IgD-negative memory B cell (primary cell): ENCODE measurements around the gene SARS1. TPM values are rescaled to one million over a fixed set of nuclear protein-coding genes. Genes with fewer than 3 reads are reported as not detected.
A peak's percentile ranks its signal among the peaks of the same experiment; 100 is the strongest.

Experiments used
- H3K27ac Mint-ChIP-seq, 3 donors: one replicate each; pipeline ENCODE4 v1.8.0; 2020 to 2022; ENCODE audit warnings: mild to moderate bottlenecking in 3 of 3, mixed read lengths in 3 of 3, moderate library complexity in 1 of 3
- H3K27me3 Mint-ChIP-seq: one replicate; pipeline ENCODE4 v1.8.0; 2021; ENCODE audit warnings: mixed read lengths
- H3K36me3 Mint-ChIP-seq: one replicate; pipeline ENCODE4 v1.8.0; 2020; ENCODE audit warnings: mild to moderate bottlenecking, mixed read lengths
- H3K4me1 Mint-ChIP-seq, 3 donors: one replicate each; pipeline ENCODE4 v1.8.0; 2020 to 2022; ENCODE audit warnings: mixed read lengths in 3 of 3, mild to moderate bottlenecking in 1 of 3
- H3K4me3 Mint-ChIP-seq, 4 donors: one replicate each; pipeline ENCODE4 v1.8.0; 2020 to 2022; ENCODE audit warnings: mild to moderate bottlenecking in 4 of 4, mixed read lengths in 4 of 4, moderate library complexity in 3 of 4
- H3K9me3 Mint-ChIP-seq, 3 donors: one replicate each; pipeline ENCODE4 v1.8.0; 2020 to 2021; ENCODE audit warnings: mixed read lengths in 3 of 3, mild to moderate bottlenecking in 1 of 3
- polyA plus RNA-seq: library from polyadenylated mRNA; unstranded; fragments of 300-500 nt; fragmentation: Illumina TruSeq; gene quantifications from one replicate; pipeline ENCODE4 v1.2.3, GENCODE V29; 2021

Gene SARS1
- polyA plus RNA-seq, 1 donor from 2014 or later, result 127 TPM

DNA sequence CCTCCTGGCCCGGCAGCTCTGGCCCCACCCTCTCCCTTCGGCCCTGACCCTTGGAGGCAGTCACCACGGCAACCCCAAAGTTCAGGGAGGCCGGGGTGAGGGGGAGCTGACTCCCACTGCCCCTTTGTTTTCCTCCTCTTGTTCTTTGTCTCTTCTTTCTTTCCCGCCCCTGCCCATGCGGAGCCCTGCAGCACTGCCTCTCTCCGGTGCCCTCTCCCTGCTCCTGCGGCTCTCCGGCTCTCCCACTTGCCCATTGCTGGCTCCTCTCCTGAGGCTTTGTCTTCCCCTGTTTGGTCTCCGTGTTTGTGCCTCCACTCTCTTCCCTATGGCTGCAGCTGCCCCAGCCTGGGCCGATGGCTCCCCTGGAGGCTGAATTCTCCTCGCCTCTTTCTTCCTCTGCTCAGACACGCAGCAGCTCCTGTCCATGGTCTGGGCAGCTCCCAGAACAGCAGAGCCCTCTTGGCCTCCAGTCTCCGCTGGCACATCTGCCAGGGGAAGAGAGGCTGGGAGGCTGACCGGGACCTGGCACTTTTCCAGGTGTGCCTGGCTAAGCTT lies 41.5 kb downstream of the SARS1 start:
- H3K27ac Mint-ChIP-seq, result no peak overlapping the region
- H3K9me3 Mint-ChIP-seq, result peaks cover 0 to 3% (median 0%) of the 10 kb centered on the region in 3 donors
- H3K27me3 Mint-ChIP-seq, result peaks cover 6% of the 10 kb centered on the region
- peak overlapping the region in 1 of 4 donors; percentile 35 for H3K4me3 Mint-ChIP-seq
- peaks cover 0 to 7% (median 3%) of the 10 kb centered on the region in 3 donors for H3K4me1 Mint-ChIP-seq
- peaks cover 1% of the 10 kb centered on the region for H3K36me3 Mint-ChIP-seq

DNA sequence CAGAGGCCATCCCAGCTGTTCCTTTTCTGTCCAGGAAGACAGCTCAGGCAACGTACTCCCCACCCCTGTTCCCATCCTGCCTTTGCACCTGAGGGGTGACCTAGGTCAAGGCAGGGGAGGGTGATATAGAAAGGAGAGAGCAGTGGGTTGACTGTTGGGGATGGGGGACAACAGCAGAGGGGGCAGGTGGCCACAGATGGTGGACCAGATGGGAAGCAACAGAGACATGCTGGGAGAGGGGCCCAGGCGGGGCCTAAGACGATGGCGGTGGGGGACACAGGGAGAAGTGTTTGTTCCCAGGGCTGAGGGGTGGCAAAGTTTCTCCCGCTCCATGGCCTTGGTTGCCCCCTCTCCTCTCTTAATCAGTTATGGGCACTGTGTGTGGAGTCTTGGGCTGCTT lies 42.0 kb downstream of the SARS1 start:
- Mint-ChIP-seq H3K4me3 (peak overlapping the region in 1 of 4 donors; percentile 35), H3K27me3 (peaks cover 6% of the 10 kb centered on the region), H3K36me3 (peaks cover 1% of the 10 kb centered on the region), H3K4me1 (peaks cover 0 to 7% (median 3%) of the 10 kb centered on the region in 3 donors), H3K27ac (no peak overlapping the region), H3K9me3 (peaks cover 0 to 3% (median 0%) of the 10 kb centered on the region in 3 donors)

DNA sequence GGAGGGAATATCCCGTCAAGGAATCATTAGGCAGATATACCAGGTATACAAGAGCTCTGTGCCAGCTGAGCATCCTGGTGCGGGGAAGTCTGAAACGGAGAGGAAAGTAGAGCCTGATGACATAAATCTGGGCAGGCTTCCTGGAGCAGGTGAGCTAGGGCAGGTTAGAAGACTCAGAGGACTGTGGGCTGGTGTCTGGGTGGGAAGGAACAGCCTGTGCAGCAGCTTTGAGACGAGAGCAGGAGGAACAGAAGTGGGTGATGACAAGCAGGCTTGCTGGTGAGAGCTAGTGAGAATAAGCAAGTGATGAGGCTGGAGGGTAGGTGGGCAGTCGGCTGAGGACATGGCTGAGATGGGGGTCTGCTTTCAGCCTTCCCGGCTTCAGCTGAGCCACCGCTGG lies 42.4 kb downstream of the SARS1 start:
- Mint-ChIP-seq H3K4me3 (no peak overlapping the region), H3K9me3 (peaks cover 0 to 3% (median 0%) of the 10 kb centered on the region in 3 donors), H3K27ac (no peak overlapping the region), H3K4me1 (peaks cover 0 to 7% (median 3%) of the 10 kb centered on the region in 3 donors), H3K27me3 (peaks cover 6% of the 10 kb centered on the region), H3K36me3 (peaks cover 1% of the 10 kb centered on the region)

DNA sequence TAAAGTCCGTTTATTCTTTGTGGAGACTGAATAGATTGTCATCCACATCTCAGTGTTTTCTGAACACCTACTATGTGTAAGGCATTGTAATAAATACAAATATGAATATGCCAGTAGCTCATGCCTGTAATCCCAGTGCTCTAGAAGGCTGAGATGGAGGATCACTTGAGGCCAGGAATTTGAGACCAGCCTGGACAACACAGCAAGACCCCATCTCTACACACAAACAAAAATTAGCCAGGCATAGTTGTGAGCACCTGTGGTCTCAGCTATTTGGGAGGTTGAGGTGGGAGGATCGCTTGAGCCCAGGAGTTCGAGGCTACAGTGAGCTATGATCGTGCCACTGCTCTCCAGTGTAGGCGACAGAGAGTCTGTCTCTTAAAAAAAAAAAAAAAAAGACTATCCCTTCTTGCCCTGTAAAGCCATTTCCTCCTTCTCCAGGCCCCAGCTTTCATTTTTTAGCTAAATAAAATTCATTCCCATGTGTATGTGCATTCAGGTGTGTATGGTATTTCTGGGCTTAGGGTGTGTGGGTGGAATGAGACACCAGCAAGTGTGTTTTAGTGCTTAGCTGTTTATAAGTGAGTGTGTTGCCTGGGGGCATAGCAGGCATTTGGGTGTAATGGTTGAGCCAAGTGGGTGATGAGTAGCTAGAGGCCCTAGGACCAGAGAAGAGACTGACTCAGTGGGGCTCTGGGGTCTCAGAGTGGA lies 43.4 kb downstream of the SARS1 start:
- Mint-ChIP-seq H3K4me1 (peaks cover 0 to 7% (median 3%) of the 10 kb centered on the region in 3 donors), H3K27me3 (peaks cover 7% of the 10 kb centered on the region), H3K27ac (peak overlapping the region in 1 of 3 donors; percentile 40), H3K4me3 (no peak overlapping the region), H3K9me3 (peaks cover 0 to 3% (median 0%) of the 10 kb centered on the region in 3 donors), H3K36me3 (peaks cover 1% of the 10 kb centered on the region)

DNA sequence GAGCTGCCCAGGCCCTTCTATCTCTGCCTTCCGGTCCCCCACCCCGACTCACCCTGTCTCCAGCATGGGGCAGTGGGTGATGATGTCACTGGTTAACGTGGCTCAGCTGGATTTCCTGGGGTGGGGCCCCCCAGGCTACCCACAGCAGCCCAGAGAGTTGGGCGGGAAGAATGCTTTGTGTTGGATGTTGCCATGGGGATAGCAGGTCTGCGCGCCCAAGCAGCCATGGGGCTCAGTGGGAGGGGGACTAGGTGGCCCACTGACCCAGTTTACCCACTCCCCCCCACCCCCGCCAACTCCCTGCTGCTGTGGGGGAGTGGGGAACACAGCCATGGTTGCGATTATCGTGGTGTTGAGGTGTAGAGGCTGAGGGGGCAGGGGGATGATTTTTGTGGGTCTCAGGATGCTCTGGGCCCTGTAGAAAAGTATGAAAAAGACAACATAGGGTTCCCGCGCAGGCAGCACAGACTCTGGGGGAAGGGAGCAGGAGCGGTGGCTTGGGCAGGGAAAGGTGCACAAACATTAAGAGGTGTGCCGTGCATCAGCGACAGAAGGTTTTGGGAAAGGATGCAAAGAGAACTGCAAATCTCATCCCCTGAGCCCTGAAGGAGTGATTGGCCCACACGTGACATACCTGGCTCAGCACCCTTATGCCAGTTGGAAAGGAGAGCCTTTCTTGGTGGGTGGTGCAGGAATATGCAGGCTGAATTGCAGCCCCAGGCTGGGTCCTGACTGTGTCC lies 44.1 kb downstream of the SARS1 start:
- Mint-ChIP-seq H3K36me3 (peaks cover 1% of the 10 kb centered on the region), H3K4me3 (no peak overlapping the region), H3K9me3 (peaks cover 0 to 3% (median 0%) of the 10 kb centered on the region in 3 donors), H3K27ac (no peak overlapping the region), H3K27me3 (peaks cover 8% of the 10 kb centered on the region), H3K4me1 (peaks cover 0 to 4% (median 3%) of the 10 kb centered on the region in 3 donors)

DNA sequence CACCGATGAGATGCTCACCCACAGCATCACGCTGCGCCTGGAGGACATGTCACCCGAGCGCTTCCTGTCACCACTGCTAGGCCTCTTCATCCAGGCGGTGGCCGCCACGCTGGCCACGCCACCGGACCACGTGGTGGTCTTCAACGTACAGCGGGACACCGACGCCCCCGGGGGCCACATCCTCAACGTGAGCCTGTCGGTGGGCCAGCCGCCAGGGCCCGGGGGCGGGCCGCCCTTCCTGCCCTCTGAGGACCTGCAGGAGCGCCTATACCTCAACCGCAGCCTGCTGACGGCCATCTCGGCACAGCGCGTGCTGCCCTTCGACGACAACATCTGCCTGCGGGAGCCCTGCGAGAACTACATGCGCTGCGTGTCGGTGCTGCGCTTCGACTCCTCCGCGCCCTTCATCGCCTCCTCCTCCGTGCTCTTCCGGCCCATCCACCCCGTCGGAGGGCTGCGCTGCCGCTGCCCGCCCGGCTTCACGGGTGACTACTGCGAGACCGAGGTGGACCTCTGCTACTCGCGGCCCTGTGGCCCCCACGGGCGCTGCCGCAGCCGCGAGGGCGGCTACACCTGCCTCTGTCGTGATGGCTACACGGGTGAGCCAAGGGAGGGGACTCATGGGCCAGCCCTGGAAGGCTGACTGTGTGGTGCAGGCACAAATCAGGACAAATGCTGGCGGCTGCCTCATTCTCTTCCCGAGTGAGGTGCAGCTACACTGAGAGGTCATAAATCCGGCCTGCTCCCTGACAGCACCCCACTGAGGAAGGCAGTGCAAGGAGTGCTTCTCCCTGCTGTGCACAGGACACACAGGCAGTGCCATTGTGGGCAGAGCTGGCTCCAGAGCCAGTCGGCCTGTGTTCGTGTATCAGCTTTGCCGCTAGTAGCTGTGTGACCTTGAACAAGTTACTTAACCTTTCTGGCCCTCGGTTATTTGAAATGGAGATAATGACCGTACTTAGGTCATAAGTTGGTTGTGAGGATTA lies 45.1 kb downstream of the SARS1 start:
- peaks cover 9% of the 10 kb centered on the region for H3K27me3 Mint-ChIP-seq
- H3K4me3 Mint-ChIP-seq, result no peak overlapping the region
- no peaks in the 10 kb centered on the region for H3K36me3 Mint-ChIP-seq
- peaks cover 0 to 3% (median 3%) of the 10 kb centered on the region in 3 donors for H3K4me1 Mint-ChIP-seq
- H3K9me3 Mint-ChIP-seq, result peaks cover 0 to 3% (median 0%) of the 10 kb centered on the region in 3 donors
- H3K27ac Mint-ChIP-seq, result no peak overlapping the region

DNA sequence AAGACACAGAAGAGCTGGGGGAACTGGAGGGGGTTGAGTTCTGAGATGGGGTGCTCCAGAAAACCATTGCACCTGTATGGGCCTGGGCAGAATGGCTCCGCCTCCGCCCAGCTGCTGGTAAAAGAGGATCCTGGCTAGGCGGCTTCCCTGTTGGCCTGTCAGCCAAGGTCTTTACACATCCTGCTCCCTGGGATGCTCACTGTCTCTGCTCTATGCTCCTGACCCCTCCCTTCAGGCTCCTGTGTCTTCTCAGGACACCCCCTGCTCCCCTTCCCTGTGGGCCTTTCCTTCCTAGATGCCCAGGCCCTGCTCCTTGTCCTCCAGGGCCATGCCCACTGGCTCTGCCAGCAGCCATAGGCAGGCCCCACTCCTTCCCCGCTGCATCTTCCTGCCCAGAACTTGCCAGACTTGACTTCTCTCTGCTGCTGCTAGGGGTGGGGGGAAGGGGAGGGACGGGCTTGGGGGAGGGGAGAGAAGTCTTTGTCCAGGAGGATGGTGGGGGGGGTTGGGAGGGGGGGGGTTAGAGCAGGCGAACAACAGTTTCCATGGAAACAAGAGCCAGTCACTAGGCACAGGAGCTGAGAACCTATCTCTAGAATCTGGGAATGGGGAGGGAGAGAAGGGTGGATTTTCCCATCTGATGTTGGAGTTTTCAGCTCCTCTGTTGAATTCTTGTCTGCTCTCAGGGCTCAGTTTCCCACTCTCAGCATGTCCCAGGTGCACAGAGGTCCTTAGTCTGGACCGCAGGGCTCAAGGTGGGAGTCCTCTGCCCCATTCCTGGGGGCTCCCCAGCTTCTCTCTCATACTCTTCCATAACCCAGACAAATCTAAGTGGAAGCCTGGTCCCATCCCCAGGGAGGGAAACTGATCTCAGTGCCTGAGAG lies 46.2 kb downstream of the SARS1 start:
- Mint-ChIP-seq H3K27me3 (peaks cover 9% of the 10 kb centered on the region), H3K27ac (no peak overlapping the region), H3K36me3 (no peaks in the 10 kb centered on the region), H3K4me1 (peaks cover 0 to 3% (median 3%) of the 10 kb centered on the region in 3 donors), H3K4me3 (no peak overlapping the region), H3K9me3 (peaks cover 0 to 3% (median 0%) of the 10 kb centered on the region in 3 donors)

DNA sequence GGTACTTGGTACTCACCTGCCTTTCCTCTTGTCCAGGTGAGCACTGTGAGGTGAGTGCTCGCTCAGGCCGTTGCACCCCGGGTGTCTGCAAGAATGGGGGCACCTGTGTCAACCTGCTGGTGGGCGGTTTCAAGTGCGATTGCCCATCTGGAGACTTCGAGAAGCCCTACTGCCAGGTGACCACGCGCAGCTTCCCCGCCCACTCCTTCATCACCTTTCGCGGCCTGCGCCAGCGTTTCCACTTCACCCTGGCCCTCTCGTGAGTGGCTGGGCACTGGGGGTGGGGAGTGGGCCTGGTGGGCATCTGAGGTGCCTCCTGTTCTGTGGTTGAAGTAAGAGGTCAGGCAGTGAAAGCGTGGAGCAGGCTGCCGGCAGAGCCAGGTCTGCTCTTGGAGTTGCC lies 47.3 kb downstream of the SARS1 start:
- Mint-ChIP-seq H3K9me3 (peaks cover 0 to 2% (median 0%) of the 10 kb centered on the region in 3 donors), H3K4me3 (no peak overlapping the region), H3K4me1 (peaks cover 0 to 3% (median 3%) of the 10 kb centered on the region in 3 donors), H3K36me3 (no peaks in the 10 kb centered on the region), H3K27ac (no peak overlapping the region), H3K27me3 (peaks cover 7% of the 10 kb centered on the region)

DNA sequence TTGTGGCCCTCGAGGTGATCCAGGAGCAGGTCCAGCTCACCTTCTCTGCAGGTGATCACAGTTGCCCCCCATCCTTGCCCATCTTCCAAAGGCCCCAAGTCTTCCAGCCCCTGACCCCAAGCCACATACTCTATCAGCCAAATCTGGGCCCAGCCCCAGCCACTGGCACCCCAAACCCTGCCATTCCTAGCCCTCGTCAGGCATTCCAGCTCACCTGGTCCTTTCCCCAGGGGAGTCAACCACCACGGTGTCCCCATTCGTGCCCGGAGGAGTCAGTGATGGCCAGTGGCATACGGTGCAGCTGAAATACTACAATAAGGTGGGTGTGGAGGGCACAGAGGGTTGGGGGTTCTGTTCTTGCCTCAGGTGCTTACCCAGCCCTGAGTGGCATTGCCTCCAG lies 47.9 kb downstream of the SARS1 start:
- Mint-ChIP-seq H3K36me3 (no peaks in the 10 kb centered on the region), H3K4me3 (no peak overlapping the region), H3K4me1 (peaks cover 0 to 3% (median 1%) of the 10 kb centered on the region in 3 donors), H3K27me3 (peaks cover 4% of the 10 kb centered on the region), H3K9me3 (no peaks in the 10 kb centered on the region), H3K27ac (no peak overlapping the region)

DNA sequence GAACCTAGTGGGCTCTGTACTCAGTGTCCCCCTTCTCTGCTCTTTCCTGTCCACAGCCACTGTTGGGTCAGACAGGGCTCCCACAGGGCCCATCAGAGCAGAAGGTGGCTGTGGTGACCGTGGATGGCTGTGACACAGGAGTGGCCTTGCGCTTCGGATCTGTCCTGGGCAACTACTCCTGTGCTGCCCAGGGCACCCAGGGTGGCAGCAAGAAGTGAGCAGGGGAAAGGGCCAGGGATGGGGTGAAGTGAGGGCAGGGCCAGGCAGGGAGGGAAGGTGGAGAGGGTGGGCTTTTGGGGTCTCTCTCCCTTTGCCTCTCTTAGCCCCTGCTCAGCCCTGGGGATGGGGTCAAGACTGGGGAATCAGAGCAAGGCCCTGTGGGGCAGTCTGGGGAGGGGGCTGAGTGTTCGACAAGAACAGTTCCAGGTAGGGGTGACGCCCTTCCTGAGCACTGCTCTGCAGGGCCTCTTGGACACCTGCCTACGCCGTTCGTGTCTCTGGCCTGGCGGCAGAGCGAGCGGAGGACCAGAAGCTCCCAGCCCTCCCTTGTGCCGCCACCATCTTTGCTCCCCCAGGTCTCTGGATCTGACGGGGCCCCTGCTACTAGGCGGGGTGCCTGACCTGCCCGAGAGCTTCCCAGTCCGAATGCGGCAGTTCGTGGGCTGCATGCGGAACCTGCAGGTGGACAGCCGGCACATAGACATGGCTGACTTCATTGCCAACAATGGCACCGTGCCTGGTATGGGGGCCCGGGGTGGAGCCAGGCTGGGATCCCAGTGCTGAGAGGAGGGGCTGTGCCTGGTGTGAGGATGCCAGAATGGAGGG lies 48.7 kb downstream of the SARS1 start:
- Mint-ChIP-seq H3K27ac (no peak overlapping the region), H3K27me3 (peaks cover 4% of the 10 kb centered on the region), H3K4me3 (no peak overlapping the region), H3K9me3 (no peaks in the 10 kb centered on the region), H3K4me1 (peaks cover 0 to 3% (median 1%) of the 10 kb centered on the region in 3 donors), H3K36me3 (no peaks in the 10 kb centered on the region)

DNA sequence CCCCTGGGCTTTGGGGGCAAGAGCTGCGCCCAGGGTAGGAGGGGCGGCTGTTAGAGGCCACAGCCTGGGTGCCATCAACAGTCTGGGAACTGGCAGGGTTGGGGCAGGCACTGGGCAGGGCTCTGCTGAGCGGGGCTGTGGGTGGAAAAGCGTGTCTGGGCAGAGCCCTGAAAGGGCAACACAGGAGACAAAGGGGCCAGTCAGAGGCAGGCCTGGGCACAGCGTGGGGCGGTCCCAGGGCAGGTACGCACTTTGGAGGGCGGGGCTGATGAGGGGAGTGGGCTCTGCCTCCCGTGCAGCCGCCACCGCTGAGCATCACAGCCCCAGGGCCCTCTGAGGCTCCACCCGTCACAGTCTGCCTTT lies 49.5 kb downstream of the SARS1 start:
- Mint-ChIP-seq H3K9me3 (no peaks in the 10 kb centered on the region), H3K36me3 (no peaks in the 10 kb centered on the region), H3K27ac (no peak overlapping the region), H3K4me3 (peak overlapping the region in 1 of 4 donors; percentile 49), H3K4me1 (peaks cover 0 to 3% (median 1%) of the 10 kb centered on the region in 3 donors), H3K27me3 (peaks cover 4% of the 10 kb centered on the region)

DNA sequence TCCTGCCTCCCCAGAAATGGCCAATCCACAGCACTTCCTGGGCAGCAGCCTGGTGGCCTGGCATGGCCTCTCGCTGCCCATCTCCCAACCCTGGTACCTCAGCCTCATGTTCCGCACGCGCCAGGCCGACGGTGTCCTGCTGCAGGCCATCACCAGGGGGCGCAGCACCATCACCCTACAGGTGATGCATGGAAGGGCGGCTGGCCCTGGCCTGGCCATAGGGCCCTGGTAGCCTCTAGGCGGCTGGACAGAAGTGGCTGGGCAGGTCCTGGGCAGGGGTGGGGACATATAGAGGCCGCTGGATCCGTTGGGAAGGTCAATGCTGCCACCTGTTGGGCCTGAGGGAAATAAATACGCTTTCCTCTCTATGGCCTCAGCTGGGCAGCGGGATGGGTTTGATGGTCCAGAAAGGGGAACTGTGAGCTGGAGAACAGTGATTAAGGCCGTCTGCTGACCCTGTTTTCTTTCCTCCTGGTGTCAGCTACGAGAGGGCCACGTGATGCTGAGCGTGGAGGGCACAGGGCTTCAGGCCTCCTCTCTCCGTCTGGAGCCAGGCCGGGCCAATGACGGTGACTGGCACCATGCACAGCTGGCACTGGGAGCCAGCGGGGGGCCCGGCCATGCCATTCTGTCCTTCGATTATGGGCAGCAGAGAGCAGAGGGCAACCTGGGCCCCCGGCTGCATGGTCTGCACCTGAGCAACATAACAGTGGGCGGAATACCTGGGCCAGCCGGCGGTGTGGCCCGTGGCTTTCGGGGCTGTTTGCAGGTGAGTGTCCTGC lies 50.1 kb downstream of the SARS1 start:
- Mint-ChIP-seq H3K4me1 (peaks cover 0 to 3% (median 1%) of the 10 kb centered on the region in 3 donors), H3K4me3 (no peak overlapping the region), H3K36me3 (no peaks in the 10 kb centered on the region), H3K27me3 (peaks cover 4% of the 10 kb centered on the region), H3K9me3 (no peaks in the 10 kb centered on the region), H3K27ac (no peak overlapping the region)
